Ishikawa (cell line): ENCODE measurements around the gene TOR3A.

Experiments used
- CREB1 ChIP-seq: IDR thresholded peaks from 2 replicates; pipeline ENCODE4 v1.6.1; 2012; ENCODE audit warnings: low read depth
- EGR1 ChIP-seq: IDR thresholded peaks from 2 replicates; pipeline ENCODE4 v1.6.1; 2012
- EP300 ChIP-seq: IDR thresholded peaks from 2 replicates; pipeline ENCODE4 v1.6.1; 2012; ENCODE audit warnings: borderline replicate concordance
- FOXM1 ChIP-seq: IDR thresholded peaks from 2 replicates; pipeline ENCODE4 v1.6.1; 2012; ENCODE audit warnings: low read depth, borderline replicate concordance
- NFIC ChIP-seq: IDR thresholded peaks from 2 replicates; pipeline ENCODE4 v1.6.1; 2012
- RAD21 ChIP-seq: IDR thresholded peaks from 2 replicates; pipeline ENCODE4 v1.6.1; 2012; ENCODE audit warnings: low read depth
- TCF12 ChIP-seq: IDR thresholded peaks from 2 replicates; pipeline ENCODE4 v1.6.1; 2012; ENCODE audit warnings: low read depth
- TEAD4 ChIP-seq: IDR thresholded peaks from 2 replicates; pipeline ENCODE4 v1.6.1; 2012
- YY1 ChIP-seq: IDR thresholded peaks from 2 replicates; pipeline ENCODE4 v1.6.1; 2012; ENCODE audit warnings: low read depth
- TF ChIP-seq, protein P1 (sequence below): IDR thresholded peaks from 2 replicates; pipeline ENCODE4 v1.6.1; 2012
- TF ChIP-seq, protein P2 (sequence below): IDR thresholded peaks from 2 replicates; pipeline ENCODE4 v1.6.1; 2012; ENCODE audit warnings: low read depth, mild to moderate bottlenecking
- TF ChIP-seq, protein P3 (sequence below): IDR thresholded peaks from 2 replicates; pipeline ENCODE4 v1.6.1; 2012

DNA sequence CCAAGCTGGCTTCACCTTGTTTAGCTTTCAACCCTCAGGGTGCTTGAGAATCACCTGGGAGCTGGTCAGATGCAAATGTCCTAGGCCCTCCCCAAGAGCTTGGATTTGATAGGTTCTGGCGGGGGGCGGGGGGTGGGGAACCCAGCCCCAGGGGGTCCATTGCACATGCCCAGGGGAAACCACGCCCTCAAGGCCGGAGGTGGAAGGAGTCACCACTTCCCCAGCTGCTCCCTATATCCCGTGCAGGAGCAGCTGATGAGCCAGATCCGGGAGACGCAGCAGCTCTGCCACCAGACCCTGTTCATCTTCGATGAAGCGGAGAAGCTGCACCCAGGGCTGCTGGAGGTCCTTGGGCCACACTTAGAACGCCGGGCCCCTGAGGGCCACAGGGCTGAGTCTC is 5.8 kb downstream of the TOR3A start:
- TF ChIP-seq, protein P1, sequence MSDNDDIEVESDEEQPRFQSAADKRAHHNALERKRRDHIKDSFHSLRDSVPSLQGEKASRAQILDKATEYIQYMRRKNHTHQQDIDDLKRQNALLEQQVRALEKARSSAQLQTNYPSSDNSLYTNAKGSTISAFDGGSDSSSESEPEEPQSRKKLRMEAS: no peak
- no peak for TF ChIP-seq EP300
- TF ChIP-seq FOXM1: no peak
- TF ChIP-seq CREB1: no peak
- no peak for TF ChIP-seq RAD21
- TF ChIP-seq YY1: no peak
- TF ChIP-seq, protein P2, sequence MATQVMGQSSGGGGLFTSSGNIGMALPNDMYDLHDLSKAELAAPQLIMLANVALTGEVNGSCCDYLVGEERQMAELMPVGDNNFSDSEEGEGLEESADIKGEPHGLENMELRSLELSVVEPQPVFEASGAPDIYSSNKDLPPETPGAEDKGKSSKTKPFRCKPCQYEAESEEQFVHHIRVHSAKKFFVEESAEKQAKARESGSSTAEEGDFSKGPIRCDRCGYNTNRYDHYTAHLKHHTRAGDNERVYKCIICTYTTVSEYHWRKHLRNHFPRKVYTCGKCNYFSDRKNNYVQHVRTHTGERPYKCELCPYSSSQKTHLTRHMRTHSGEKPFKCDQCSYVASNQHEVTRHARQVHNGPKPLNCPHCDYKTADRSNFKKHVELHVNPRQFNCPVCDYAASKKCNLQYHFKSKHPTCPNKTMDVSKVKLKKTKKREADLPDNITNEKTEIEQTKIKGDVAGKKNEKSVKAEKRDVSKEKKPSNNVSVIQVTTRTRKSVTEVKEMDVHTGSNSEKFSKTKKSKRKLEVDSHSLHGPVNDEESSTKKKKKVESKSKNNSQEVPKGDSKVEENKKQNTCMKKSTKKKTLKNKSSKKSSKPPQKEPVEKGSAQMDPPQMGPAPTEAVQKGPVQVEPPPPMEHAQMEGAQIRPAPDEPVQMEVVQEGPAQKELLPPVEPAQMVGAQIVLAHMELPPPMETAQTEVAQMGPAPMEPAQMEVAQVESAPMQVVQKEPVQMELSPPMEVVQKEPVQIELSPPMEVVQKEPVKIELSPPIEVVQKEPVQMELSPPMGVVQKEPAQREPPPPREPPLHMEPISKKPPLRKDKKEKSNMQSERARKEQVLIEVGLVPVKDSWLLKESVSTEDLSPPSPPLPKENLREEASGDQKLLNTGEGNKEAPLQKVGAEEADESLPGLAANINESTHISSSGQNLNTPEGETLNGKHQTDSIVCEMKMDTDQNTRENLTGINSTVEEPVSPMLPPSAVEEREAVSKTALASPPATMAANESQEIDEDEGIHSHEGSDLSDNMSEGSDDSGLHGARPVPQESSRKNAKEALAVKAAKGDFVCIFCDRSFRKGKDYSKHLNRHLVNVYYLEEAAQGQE: no peak
- no peak for TF ChIP-seq TCF12
- no peak for TF ChIP-seq NFIC
- TF ChIP-seq EGR1: no peak
- TF ChIP-seq TEAD4: no peak
- TF ChIP-seq, protein P3, sequence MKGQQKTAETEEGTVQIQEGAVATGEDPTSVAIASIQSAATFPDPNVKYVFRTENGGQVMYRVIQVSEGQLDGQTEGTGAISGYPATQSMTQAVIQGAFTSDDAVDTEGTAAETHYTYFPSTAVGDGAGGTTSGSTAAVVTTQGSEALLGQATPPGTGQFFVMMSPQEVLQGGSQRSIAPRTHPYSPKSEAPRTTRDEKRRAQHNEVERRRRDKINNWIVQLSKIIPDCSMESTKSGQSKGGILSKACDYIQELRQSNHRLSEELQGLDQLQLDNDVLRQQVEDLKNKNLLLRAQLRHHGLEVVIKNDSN: no peak
